Hindlimb muscle (tissue), 1 donor: ENCODE results near the gene CIBAR2. TPM values are rescaled to one million over a fixed set of nuclear protein-coding genes. Genes with fewer than 3 reads are reported as not detected.

ENCODE experiments used
- DNase-seq: peaks from one replicate; pipeline ENCODE4 v3.0.0-alpha.2; 2013
- polyA plus RNA-seq: library from polyadenylated mRNA; unstranded; fragments of 120-200 nt; gene quantifications from one replicate; pipeline ENCODE4 v1.2.1, GENCODE V29; 2013; ENCODE audit not compliant: insufficient read length

CIBAR2 gene
- polyA plus RNA-seq, 1 donor = not detected

GRCh38 chr16:85144026-85144915, 32.0 kb upstream of the CIBAR2 start:
- DNase-seq = no peak

GRCh38 chr16:85142771-85143211, 30.5 kb upstream of the CIBAR2 start:
- DNase-seq = no peak

- no peak for DNase-seq
Measured at GRCh38 chr16:85142129-85142513, 29.8 kb upstream of the CIBAR2 start.

- no peak for DNase-seq
Measured at GRCh38 chr16:85141491-85142128, 29.3 kb upstream of the CIBAR2 start.

GRCh38 chr16:85140455-85141012, 28.3 kb upstream of the CIBAR2 start:
- no peak for DNase-seq

- DNase-seq = no peak
Measured at GRCh38 chr16:85139881-85140339, 27.6 kb upstream of the CIBAR2 start.

- DNase-seq = no peak
Measured at GRCh38 chr16:85138825-85139627, 26.8 kb upstream of the CIBAR2 start.

- no peak for DNase-seq
Measured at GRCh38 chr16:85138073-85138824, 26.0 kb upstream of the CIBAR2 start.

GRCh38 chr16:85137323-85138072, 25.2 kb upstream of the CIBAR2 start:
- peak; percentile 86 for DNase-seq

GRCh38 chr16:85136702-85137322, 24.5 kb upstream of the CIBAR2 start:
- DNase-seq = peak; percentile 64

- DNase-seq = peak; percentile 72
Measured at GRCh38 chr16:85136213-85136701, 24.0 kb upstream of the CIBAR2 start.

GRCh38 chr16:85134789-85135142, 22.5 kb upstream of the CIBAR2 start:
- DNase-seq = no peak

GRCh38 chr16:85134076-85134788, 22.0 kb upstream of the CIBAR2 start:
- DNase-seq = no peak

GRCh38 chr16:85133290-85133599, 21.0 kb upstream of the CIBAR2 start:
- no peak for DNase-seq

- no peak for DNase-seq
Measured at GRCh38 chr16:85132456-85133289, 20.4 kb upstream of the CIBAR2 start.

- DNase-seq = no peak
Measured at GRCh38 chr16:85130705-85131028, 18.4 kb upstream of the CIBAR2 start.

GRCh38 chr16:85129876-85130704, 17.8 kb upstream of the CIBAR2 start:
- DNase-seq = peak; percentile 58
